Activated CD4-positive, alpha-beta T cell treated with anti-CD3 and anti-CD28 coated beads, Interleukin-2, amount 50 U/mL, for 4 hours (primary cell): Measurements from ENCODE around the gene MAGI1.

Source experiments
- DNase-seq, 2 experiments: peaks; one replicate each; pipeline ENCODE4 v3.0.0-alpha.2; 2020

The MAGI1 gene

DNA sequence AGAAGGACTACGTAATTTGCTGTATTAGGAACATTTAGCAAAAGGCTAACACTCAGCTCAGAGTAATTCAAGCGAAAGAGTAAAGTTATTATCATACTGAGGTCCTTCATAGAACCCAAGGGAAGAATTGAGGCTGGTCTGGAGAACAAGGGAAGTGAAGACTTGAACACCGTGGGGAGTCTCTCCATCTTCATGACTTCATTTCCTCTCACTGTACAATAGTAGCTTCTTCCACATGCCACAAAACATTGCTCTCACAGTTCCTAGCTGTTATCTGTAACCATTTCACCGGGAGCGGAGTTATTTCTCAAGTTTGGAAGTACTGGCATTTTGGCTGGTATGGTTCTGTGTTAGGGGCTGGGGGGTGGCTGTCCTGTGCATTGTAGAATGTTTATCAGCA lies 69.7 kb downstream of the MAGI1 start:
- DNase-seq, result no peak

- no peak for DNase-seq
These were observed 71.3 kb downstream of the MAGI1 start for GRCh38 chr3:65967451-65967850.

GRCh38 chr3:65964838-65965237 lies 73.9 kb downstream of the MAGI1 start:
- DNase-seq, result no peak

GRCh38 chr3:65963787-65964677 lies 74.7 kb downstream of the MAGI1 start:
- DNase-seq, result no peak

- DNase-seq, result no peak
These were observed 77.0 kb downstream of the MAGI1 start for GRCh38 chr3:65961733-65962132.

GRCh38 chr3:65961128-65961527 lies 77.6 kb downstream of the MAGI1 start:
- no peak for DNase-seq

DNA sequence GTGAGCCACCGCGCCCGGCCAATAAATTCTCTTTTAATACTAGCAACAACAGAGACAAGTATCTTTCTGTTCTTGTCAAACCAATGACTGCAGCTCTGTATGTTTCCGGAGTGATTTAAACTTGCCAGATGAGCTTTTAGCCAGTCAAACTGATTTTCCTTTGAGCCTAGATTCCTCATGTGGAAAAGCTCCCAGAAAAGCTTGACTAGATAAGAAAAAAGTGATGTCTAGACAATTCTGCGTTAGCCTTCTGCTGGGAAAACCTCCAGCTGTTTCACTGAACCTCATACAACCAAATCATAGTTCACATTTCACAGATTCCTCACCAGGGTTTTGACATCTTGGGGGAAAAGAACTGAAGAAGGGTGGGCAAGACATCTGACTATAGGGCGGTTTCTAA lies 78.6 kb downstream of the MAGI1 start:
- DNase-seq, result no peak

GRCh38 chr3:65958216-65958615 lies 80.5 kb downstream of the MAGI1 start:
- no peak for DNase-seq

DNA sequence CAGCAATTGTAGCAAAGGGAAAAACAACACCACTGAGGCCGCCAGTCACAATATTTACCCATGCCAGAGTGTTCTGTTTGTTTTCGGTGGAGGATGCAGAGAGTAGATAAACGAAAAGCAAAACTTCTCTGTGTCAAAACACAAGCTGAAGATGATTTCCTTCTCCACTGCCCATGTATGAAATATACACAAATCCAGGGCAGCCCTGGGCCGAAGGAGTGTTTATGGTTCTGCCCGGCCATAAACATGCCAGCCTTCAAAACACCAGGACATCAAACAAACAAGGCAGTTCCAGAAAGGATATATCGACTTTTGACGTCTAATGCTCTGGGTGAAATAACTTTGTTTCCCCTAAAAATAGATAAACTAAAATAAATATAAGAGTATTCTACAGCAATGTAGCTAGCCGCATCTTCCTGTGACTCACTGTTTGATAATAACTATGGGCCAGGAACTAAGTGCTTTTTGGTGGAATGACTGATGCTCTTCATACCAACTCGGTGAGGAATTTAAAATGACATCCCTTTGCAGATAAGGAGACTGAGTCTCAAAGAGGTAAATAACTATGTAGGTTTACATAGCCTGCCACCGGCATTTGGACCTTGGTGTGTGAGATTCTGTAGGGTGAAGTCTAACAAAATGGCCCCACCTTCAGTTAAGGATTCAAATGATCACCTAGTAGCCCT lies 82.8 kb downstream of the MAGI1 start:
- DNase-seq, result no peak

DNA sequence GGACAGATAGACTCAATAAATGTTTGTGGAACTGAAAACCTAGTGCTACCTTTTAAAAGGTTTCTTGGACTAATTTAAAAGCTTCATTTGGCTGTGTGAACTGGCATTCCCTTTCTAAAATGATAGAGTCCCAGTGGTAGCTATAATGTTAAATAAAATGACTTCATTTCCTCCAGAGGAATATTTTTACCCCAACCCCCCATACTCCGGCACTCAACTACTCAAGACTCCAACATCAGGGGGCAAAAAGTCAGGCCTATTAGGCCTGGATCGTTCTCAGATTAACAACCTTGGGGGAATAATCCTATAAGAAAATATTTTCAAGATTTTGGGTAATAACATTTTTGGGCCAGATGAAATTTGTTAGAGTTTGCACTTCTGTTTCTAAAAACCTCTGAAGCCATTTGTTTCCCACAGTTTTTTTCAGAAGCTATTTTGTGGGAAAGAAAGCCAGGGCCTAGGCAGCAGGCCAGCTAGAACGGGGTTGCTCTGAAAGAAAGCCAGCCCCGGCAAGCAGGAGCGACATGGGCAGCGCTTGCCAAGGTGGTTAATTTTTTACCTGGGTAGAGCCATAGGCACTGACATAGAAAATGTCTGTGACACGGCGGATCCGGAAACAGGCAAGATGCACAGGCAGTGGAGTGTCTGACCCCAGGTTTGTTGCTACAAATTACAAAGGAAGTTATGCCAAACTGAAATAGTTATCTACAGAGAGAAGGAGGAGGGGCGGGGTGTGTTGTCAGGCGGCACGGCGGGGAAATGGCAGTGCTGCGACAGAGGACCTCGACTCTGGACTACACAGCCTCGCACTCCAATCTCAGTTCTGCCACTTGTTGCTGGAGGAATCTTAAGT lies 84.6 kb downstream of the MAGI1 start:
- no peak for DNase-seq

DNA sequence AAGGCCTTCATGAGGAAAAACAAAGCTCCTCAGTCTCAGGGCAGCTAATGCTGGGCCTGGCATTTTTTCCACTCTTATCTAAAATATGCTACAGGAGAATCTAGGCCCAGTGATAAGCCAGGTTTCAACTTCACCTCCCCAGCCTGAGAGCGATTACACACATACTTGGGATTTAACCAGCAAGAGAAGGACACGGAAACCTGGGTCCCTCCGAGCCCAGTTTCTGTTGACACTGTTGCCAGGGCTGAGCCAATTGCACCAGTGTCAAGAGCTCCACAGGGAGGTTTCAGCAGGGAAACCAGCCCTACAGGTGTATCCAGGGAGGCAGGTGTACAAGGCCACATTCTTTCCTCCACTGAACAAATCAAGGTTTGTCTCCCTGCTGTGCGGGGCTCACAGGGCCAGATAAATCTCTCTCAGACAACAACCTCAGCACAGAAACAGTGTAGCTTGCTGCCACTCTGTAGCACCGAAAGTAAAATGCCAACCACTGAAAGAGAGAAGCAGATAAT lies 85.4 kb downstream of the MAGI1 start:
- DNase-seq, result no peak

GRCh38 chr3:65952842-65953241 lies 85.9 kb downstream of the MAGI1 start:
- no peak for DNase-seq

- no peak for DNase-seq
These were observed 86.7 kb downstream of the MAGI1 start for GRCh38 chr3:65951836-65952505.

- no peak for DNase-seq
These were observed 88.1 kb downstream of the MAGI1 start for GRCh38 chr3:65950340-65951326.

- DNase-seq, result no peak
These were observed 89.7 kb downstream of the MAGI1 start for GRCh38 chr3:65948841-65949573.

DNA sequence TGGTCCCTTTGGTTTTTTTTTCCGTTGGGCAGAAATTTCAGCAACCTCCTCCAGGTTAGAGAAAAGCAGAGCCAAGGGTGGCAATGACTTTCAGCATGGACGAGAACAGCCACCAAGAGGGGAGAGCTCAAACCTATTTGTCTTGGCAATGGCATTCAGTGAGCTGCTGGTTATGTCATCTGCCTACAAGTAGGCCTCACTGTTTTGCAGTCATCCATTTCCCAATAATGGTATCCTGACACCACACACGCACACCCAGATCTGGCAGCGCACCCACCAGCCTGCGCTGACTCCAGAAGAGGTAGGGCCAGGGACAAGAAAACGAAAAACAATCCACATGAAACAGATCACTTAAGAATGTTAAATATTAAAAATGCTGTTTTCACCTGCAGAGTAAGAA lies 92.3 kb downstream of the MAGI1 start:
- no peak for DNase-seq

- DNase-seq, result no peak
These were observed 92.8 kb downstream of the MAGI1 start for GRCh38 chr3:65945953-65946352.

GRCh38 chr3:65945480-65945879 lies 93.2 kb downstream of the MAGI1 start:
- no peak for DNase-seq

DNA sequence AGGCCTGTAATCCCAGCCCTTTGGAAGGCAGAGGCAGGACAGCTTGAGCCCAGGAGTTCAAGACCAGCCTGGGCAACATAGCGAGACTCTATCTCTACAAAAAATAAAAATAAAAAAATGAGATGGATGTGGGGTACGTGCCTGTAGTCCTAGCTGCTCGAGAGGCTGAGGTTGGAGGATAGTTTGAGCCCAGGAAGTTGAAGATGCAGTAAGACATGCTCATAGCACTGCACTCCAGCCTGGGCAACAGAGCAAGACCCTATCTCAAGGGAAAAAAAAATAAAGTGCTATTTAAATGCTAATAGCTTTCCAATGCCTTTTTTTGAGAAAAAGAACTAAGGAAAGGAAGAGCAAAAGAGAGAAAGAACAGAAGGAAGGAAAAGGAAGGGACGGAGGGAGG lies 94.5 kb downstream of the MAGI1 start:
- no peak for DNase-seq

- no peak for DNase-seq
These were observed 98.9 kb downstream of the MAGI1 start for GRCh38 chr3:65939801-65940246.

DNA sequence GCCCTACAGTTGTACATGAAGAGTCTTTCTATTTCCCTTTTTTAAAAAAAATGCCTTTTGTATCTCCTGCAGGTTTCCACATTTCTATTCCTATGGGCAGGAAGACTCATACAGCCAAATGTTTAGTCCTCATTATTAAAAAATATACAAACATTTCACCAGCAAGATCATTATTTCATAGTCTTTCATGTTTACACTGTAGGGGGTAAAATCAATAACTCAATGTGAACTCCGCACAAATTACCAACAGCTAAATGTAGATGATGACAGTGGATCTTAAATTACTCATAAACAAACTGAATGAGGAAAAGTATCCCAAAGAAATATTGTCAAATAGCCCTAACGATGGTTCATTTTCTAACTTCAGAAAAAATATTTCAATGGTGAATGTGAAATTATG lies 99.5 kb downstream of the MAGI1 start:
- DNase-seq, result no peak
